ENCODE measurements around the gene CUBN.

CUBN gene

GRCh38 chr10:17125206-17125893 is 4.3 kb downstream of the CUBN start:
- no peak for DNase-seq (ENCODE audit: insufficient read length, low spot score)
- FAIRE-seq, result no peak
- TF ChIP-seq POLR2A (IDR thresholded peaks at IDR 0.05; ENCODE audit: low read depth, low read length), result no peak

DNA sequence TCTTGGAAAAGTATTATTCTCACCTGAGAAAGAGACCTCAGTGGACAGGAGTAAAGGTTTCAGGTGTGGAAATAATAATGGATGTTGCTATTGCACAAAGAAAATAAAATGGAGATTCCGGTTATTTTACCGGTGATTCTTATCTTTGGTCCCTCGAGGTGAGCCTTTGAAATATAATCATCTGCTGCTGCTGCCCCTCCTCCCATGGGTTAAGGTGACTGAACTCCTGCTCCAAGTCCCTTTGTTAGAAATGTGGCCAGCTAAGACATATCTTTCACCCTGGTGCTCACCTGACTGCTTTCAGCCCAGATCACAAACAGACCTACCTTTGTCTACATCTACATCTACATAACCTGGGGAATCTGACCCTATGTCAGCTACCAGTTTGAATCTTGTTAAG is 5.7 kb downstream of the CUBN start:
- FAIRE-seq (no peak), DNase-seq (ENCODE audit: insufficient read length, low spot score) (no peak)
- no peak for TF ChIP-seq POLR2A (IDR thresholded peaks at IDR 0.05; ENCODE audit: low read depth, low read length)

GRCh38 chr10:17122726-17123661 is 6.6 kb downstream of the CUBN start:
- peak; percentile 24 for DNase-seq (ENCODE audit: insufficient read length, low spot score)
- peak; percentile 99 for FAIRE-seq
- no peak for TF ChIP-seq POLR2A (IDR thresholded peaks at IDR 0.05; ENCODE audit: low read depth, low read length)

- TF ChIP-seq POLR2A (IDR thresholded peaks at IDR 0.05; ENCODE audit: low read depth, low read length), result no peak
- no peak for DNase-seq (ENCODE audit: insufficient read length, low spot score)
- FAIRE-seq, result no peak
These were observed 7.6 kb downstream of the CUBN start for GRCh38 chr10:17122052-17122451.

DNA sequence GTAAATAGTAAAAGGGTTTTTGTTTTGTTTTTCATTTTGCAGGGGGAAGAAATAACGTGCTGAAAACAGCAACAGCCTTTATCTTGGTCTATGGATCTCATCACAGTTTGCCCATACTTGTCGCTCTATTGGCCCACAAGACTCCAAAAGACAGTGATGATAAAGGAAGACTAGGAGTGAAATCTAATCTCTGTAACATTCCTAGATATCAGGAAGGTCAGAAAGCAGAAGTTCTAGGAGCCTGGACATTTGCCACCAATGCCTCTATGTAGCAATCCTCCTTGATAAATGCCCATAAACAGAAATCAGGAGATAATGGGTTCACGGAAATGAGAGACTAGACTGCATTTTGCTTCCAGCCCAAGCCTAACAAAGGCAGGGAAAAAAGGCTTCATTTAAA is 8.9 kb downstream of the CUBN start:
- DNase-seq (ENCODE audit: insufficient read length, low spot score), result no peak
- no peak for TF ChIP-seq POLR2A (IDR thresholded peaks at IDR 0.05; ENCODE audit: low read depth, low read length)
- FAIRE-seq, result no peak

GRCh38 chr10:17119845-17120244 is 9.8 kb downstream of the CUBN start:
- no peak for TF ChIP-seq POLR2A (IDR thresholded peaks at IDR 0.05; ENCODE audit: low read depth, low read length)
- no peak for FAIRE-seq
- DNase-seq (ENCODE audit: insufficient read length, low spot score), result no peak

GRCh38 chr10:17116193-17116592 is 13.4 kb downstream of the CUBN start:
- no peak for TF ChIP-seq POLR2A (IDR thresholded peaks at IDR 0.05; ENCODE audit: low read depth, low read length)
- FAIRE-seq (no peak), DNase-seq (ENCODE audit: insufficient read length, low spot score) (no peak)

DNA sequence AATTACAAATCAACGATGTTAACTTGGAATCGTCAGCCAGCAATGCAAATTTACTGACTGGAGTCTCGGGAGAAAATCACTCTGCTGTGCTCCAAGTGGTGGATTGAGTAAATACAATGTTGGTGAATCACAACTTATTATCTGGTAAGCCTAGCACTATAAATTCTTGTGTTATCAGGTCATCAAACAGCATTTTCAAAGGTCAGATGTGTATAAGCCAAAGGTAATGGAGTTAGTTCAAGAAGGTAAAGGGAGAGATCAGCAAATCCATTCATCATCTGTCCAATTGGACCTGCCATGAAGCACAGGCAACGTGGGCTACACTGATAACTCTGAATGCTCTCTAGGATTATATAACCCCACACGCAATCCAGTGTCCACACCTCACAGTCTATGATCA is 13.9 kb downstream of the CUBN start:
- FAIRE-seq (peak; percentile 86), DNase-seq (ENCODE audit: insufficient read length, low spot score) (peak; percentile 25)
- TF ChIP-seq POLR2A (IDR thresholded peaks at IDR 0.05; ENCODE audit: low read depth, low read length), result no peak

DNA sequence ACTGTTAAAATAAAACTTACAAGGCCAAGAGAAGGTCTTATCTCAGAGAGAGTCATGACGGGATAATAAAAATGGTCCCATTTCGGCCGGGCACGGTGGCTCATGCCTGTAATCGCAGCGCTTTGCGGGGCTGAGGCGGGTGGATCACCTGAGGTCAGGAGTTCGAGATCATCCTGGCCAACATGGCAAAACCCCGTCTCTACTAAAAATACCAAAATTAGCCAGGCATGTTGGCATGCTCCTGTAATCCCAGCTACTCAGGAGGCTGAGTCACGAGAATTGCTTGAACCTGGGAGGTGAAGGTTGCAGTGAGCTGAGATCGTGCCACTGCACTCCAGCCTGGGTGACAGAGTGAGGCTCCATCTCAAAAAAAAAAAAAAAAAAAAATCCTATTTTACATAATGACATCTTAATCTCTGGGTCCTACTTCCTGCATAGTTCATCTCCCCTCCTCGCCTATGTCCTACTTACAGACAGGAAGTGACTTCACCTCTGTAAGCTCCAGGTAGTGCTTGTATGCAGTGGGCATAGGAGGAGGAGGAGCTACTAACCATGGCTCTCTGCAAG is 14.7 kb downstream of the CUBN start:
- FAIRE-seq (peak; percentile 41), DNase-seq (ENCODE audit: insufficient read length, low spot score) (peak; percentile 37)

GRCh38 chr10:17113889-17114540 is 15.6 kb downstream of the CUBN start:
- TF ChIP-seq POLR2A (IDR thresholded peaks at IDR 0.05; ENCODE audit: low read depth, low read length), result no peak
- FAIRE-seq (no peak), DNase-seq (ENCODE audit: insufficient read length, low spot score) (no peak)

DNA sequence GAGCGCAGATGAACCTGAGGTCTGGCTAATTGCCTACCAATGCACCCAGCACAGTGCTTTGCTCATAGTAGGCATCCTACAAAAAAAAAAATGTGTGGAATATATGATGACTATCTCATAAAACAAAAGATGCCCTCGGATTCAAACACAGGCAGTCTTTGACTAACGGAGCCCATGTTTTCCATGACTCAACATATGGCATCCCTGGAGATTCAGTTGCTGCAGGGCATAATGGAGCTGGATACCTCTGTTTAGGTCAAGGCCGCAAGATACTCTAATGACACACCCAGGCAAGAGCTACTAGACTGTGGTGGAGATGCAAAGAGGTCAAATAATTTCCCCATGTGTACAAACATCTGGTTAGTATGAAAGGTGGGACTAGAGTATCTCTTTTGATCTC is 16.3 kb downstream of the CUBN start:
- no peak for TF ChIP-seq POLR2A (IDR thresholded peaks at IDR 0.05; ENCODE audit: low read depth, low read length)
- DNase-seq (ENCODE audit: insufficient read length, low spot score) (peak; percentile 38), FAIRE-seq (peak; percentile 52)

GRCh38 chr10:17112566-17112965 is 17.0 kb downstream of the CUBN start:
- no peak for FAIRE-seq
- TF ChIP-seq POLR2A (IDR thresholded peaks at IDR 0.05; ENCODE audit: low read depth, low read length), result no peak
- no peak for DNase-seq (ENCODE audit: insufficient read length, low spot score)

DNA sequence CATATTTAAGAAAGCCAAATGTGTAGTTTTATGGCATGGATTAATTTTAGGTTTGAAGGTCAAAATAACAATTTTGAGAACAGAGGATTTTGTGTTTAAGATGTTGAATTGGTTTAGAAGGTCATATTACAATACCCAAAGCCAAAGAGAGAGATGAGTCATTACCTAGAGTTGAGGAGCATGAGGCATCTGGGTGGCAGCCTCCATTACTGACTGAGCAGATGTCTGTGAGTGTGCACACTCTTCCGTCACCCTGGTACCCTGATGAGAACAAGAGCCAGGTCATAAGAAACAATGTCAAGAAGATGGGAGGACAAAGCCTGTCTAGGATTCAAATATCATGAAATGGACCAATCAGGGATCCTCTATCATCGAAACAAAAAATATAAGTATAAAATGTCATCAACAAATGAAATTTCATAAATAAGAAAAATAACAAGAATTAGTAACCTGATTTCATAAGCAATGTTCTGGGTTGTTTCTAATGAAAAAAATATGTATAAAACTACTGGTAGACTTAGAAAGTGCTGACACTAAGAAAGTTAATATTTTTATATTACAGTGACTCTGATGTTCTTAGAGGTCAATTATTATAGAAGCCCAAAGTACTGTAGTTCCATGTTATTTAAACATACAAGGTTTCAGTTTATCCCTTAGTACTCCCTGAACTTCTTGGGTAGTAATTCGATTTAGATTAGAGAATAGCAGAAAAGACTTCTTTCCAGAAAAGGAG is 20.0 kb downstream of the CUBN start:
- DNase-seq (ENCODE audit: insufficient read length, low spot score) (peak; percentile 45), FAIRE-seq (peak; percentile 98)

More for the DNA sequence above, 20.0 kb downstream of the CUBN start:
- no peak for TF ChIP-seq POLR2A (IDR thresholded peaks at IDR 0.05; ENCODE audit: low read depth, low read length)

Measured in H54 (cell line).